Astrocyte (in vitro differentiated cells and primary cell): ENCODE results near the gene PPM1H. TPM values are rescaled to one million over a fixed set of nuclear protein-coding genes. Genes with fewer than 3 reads are reported as not detected.
A peak's percentile ranks its signal among the peaks of the same experiment; 100 is the strongest.

ENCODE experiments used
- DNase-seq: peaks from one replicate; pipeline ENCODE4 v3.0.0-alpha.2; 2010; ENCODE audit warnings: low read depth
- FAIRE-seq: peaks from 2 replicates; lab custom pipeline; 2011; peaks lifted over from hg19 to GRCh38; lab: Jason Lieb, UNC
- H2AFZ ChIP-seq: 2 replicates; pipeline ENCODE4 v1.6.0; 2012; ENCODE audit warnings: low read depth, low read length, inconsistent platforms
- H3K27ac ChIP-seq: 2 replicates; pipeline ENCODE4 v1.5.1; 2011; ENCODE audit warnings: low read depth, low read length, inconsistent platforms
- H3K27me3 ChIP-seq: 2 replicates; pipeline ENCODE4 v1.6.0; 2011; ENCODE audit warnings: low read length, inconsistent platforms; ENCODE audit not compliant: insufficient read depth
- H3K36me3 ChIP-seq: 2 replicates; pipeline ENCODE4 v1.5.1; 2011; ENCODE audit warnings: low read length, inconsistent platforms; ENCODE audit not compliant: insufficient read depth
- H3K4me1 ChIP-seq: 2 replicates; pipeline ENCODE4 v1.5.1; 2011; ENCODE audit warnings: low read length, inconsistent platforms; ENCODE audit not compliant: insufficient read depth
- H3K4me2 ChIP-seq: 2 replicates; pipeline ENCODE4 v1.6.0; 2012; ENCODE audit warnings: low read length, inconsistent platforms
- H3K4me3 ChIP-seq: 2 replicates; pipeline ENCODE4 v1.5.1; 2011; ENCODE audit warnings: low read depth, mild to moderate bottlenecking, low read length, inconsistent platforms; ENCODE audit not compliant: insufficient read depth
- H3K79me2 ChIP-seq: 2 replicates; pipeline ENCODE4 v1.6.0; 2012; ENCODE audit warnings: mild to moderate bottlenecking, low read length, inconsistent platforms; ENCODE audit not compliant: insufficient read depth
- H3K9ac ChIP-seq: 2 replicates; pipeline ENCODE4 v1.6.0; 2012; ENCODE audit warnings: mild to moderate bottlenecking, low read length, inconsistent platforms
- H3K9me3 ChIP-seq: 2 replicates; pipeline ENCODE4 v1.5.1; 2012; ENCODE audit warnings: low read depth, mild to moderate bottlenecking, low read length, inconsistent platforms; ENCODE audit not compliant: insufficient read depth
- H4K20me1 ChIP-seq: 2 replicates; pipeline ENCODE4 v1.6.0; 2012; ENCODE audit warnings: low read length, inconsistent platforms; ENCODE audit not compliant: insufficient read depth
- H3K27ac Mint-ChIP-seq: one replicate; pipeline ENCODE4 v1.8.0; 2021; ENCODE audit warnings: mild to moderate bottlenecking, mixed read lengths; ENCODE audit not compliant: unreplicated experiment
- H3K27me3 Mint-ChIP-seq: one replicate; pipeline ENCODE4 v1.8.0; 2021; ENCODE audit warnings: low read depth, mixed read lengths; ENCODE audit not compliant: unreplicated experiment
- H3K36me3 Mint-ChIP-seq: one replicate; pipeline ENCODE4 v1.8.0; 2021; ENCODE audit warnings: low read depth, mixed read lengths; ENCODE audit not compliant: unreplicated experiment
- H3K4me1 Mint-ChIP-seq: one replicate; pipeline ENCODE4 v1.8.0; 2021; ENCODE audit warnings: low read depth, mixed read lengths; ENCODE audit not compliant: unreplicated experiment
- H3K4me3 Mint-ChIP-seq: one replicate; pipeline ENCODE4 v1.8.0; 2021; ENCODE audit warnings: mild to moderate bottlenecking, moderate library complexity, mixed read lengths; ENCODE audit not compliant: unreplicated experiment
- H3K9me3 Mint-ChIP-seq: one replicate; pipeline ENCODE4 v1.8.0; 2021; ENCODE audit warnings: mild to moderate bottlenecking, mixed read lengths; ENCODE audit not compliant: unreplicated experiment
- EZH2 ChIP-seq: IDR thresholded peaks from 2 replicates; pipeline ENCODE4 v1.6.1; 2012; ENCODE audit warnings: mild to moderate bottlenecking, low read length, inconsistent platforms; ENCODE audit not compliant: insufficient read depth
- total RNA-seq: library from RNA; stranded (reverse); gene quantifications from 2 replicates; pipeline ENCODE4 v1.2.1, GENCODE V29; 2021
- TF ChIP-seq, protein P1 (sequence below): IDR thresholded peaks from 2 replicates; pipeline ENCODE4 v1.5.1; 2011; ENCODE audit warnings: low read depth, mild to moderate bottlenecking, inconsistent platforms, low read length, moderate library complexity; ENCODE audit not compliant: insufficient read depth

The PPM1H gene
- total RNA-seq, 1 donor from 2014 or later: 7.8 TPM

DNA sequence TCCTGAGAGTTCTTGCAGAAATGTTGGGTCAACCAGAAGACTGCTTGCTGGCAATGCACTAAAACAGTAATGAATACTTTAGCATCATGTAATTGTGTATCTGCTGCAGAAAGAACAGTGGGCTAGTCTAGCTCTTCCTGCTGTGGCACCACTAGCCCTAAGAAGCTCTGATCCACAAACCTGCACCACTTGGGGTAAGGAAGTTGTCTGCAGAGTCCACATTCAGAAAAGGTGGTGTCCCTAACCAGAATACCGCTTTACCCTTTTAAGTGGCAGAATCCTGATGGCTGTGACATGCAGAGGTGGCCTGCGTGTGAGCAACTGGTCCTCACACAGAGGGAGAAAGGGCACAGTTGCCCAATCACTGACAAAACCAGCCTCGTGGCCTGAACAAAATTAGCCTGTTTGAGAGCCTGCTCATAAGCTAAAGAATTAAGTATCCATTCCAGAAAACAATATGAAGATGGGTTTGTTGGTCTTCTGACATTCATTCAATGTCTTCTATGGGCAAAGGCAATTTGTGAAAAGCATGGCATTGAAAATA, 165.8 kb downstream of the PPM1H start:
- peaks cover 2% of the 10 kb centered on the region for H3K9me3 Mint-ChIP-seq
- Histone ChIP-seq H3K36me3 (no peaks in the 10 kb centered on the region), H3K9ac (no peak overlapping the region), H3K27me3 (no peaks in the 10 kb centered on the region), H2AFZ (no peak overlapping the region), H3K9me3 (no peaks in the 10 kb centered on the region), H3K4me1 (peaks cover 15% of the 10 kb centered on the region), H3K79me2 (no peaks in the 10 kb centered on the region), H4K20me1 (no peaks in the 10 kb centered on the region), H3K27ac (no peak overlapping the region), H3K4me3 (no peak overlapping the region), H3K4me2 (no peak overlapping the region)
- no peak overlapping the region for H3K4me3 Mint-ChIP-seq
- H3K4me1 Mint-ChIP-seq: peaks cover 13% of the 10 kb centered on the region
- H3K27ac Mint-ChIP-seq: peak overlapping the region; percentile 49
- no peak for TF ChIP-seq EZH2
- TF ChIP-seq, protein P1, sequence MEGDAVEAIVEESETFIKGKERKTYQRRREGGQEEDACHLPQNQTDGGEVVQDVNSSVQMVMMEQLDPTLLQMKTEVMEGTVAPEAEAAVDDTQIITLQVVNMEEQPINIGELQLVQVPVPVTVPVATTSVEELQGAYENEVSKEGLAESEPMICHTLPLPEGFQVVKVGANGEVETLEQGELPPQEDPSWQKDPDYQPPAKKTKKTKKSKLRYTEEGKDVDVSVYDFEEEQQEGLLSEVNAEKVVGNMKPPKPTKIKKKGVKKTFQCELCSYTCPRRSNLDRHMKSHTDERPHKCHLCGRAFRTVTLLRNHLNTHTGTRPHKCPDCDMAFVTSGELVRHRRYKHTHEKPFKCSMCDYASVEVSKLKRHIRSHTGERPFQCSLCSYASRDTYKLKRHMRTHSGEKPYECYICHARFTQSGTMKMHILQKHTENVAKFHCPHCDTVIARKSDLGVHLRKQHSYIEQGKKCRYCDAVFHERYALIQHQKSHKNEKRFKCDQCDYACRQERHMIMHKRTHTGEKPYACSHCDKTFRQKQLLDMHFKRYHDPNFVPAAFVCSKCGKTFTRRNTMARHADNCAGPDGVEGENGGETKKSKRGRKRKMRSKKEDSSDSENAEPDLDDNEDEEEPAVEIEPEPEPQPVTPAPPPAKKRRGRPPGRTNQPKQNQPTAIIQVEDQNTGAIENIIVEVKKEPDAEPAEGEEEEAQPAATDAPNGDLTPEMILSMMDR: no peak
- no peak for FAIRE-seq
- peaks cover 4% of the 10 kb centered on the region for H3K27me3 Mint-ChIP-seq
- DNase-seq: no peak
- no peaks in the 10 kb centered on the region for H3K36me3 Mint-ChIP-seq

DNA sequence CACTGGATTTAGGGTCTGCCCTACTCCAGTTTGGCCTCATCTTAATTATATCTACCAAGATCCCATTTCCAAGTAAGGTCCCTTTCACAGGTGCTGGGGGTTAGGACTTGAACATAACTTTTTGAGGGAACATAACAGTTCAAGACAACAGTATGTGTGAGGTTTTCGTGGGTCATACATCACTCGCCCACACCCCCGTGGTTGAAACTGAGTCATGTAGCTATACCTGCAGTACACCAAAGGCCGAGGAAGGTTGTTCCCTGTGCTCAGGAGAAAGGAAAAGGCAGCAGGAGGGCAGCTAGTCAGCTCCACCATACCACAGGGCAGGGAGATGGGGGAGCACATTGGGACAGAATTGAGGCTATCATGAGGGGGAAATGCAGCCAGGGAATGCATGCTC, 167.0 kb downstream of the PPM1H start:
- no peak overlapping the region for H3K27ac Mint-ChIP-seq
- H2AFZ ChIP-seq: no peak overlapping the region
- H3K79me2 ChIP-seq: no peaks in the 10 kb centered on the region
- no peak overlapping the region for H3K27ac ChIP-seq
- no peaks in the 10 kb centered on the region for H3K27me3 ChIP-seq
- H3K4me3 Mint-ChIP-seq: peak overlapping the region; percentile 52
- no peak overlapping the region for H3K4me3 ChIP-seq
- peaks cover 7% of the 10 kb centered on the region for H3K27me3 Mint-ChIP-seq
- no peak overlapping the region for H3K9ac ChIP-seq
- peaks cover 2% of the 10 kb centered on the region for H3K9me3 Mint-ChIP-seq
- TF ChIP-seq, protein P1: no peak
- TF ChIP-seq EZH2: no peak
- H3K36me3 Mint-ChIP-seq: peaks cover 2% of the 10 kb centered on the region
- peaks cover 15% of the 10 kb centered on the region for H3K4me1 ChIP-seq
- H3K9me3 ChIP-seq: no peaks in the 10 kb centered on the region
- DNase-seq (no peak), FAIRE-seq (no peak)
- H3K4me2 ChIP-seq: peak overlapping the region; percentile 45
- no peaks in the 10 kb centered on the region for H3K36me3 ChIP-seq
- H3K4me1 Mint-ChIP-seq: peaks cover 13% of the 10 kb centered on the region
- no peaks in the 10 kb centered on the region for H4K20me1 ChIP-seq

DNA sequence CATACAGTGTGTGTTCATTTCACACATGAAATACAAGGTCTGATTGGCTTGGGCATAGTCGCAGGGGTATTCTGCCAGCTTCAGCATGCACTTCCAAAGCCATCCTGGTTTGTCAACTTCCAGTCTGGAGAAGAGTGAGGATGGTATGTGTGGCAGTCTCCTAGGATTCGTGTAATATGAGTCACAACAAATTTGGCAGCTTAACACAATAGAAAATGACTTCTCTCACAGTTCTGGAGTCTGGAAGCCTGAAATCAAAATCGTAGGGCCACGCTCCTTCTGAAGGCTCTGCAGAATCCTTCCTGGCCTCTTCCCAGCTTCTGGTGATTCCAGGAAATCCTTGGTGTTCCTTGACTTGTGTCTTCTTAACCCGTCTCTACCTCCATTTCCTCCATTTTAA, 167.5 kb downstream of the PPM1H start:
- H4K20me1 ChIP-seq: no peaks in the 10 kb centered on the region
- peaks cover 13% of the 10 kb centered on the region for H3K4me1 ChIP-seq
- TF ChIP-seq, protein P1: no peak
- no peak for TF ChIP-seq EZH2
- FAIRE-seq: peak; percentile 81
- H3K9me3 ChIP-seq: no peaks in the 10 kb centered on the region
- peaks cover 2% of the 10 kb centered on the region for H3K36me3 Mint-ChIP-seq
- no peak overlapping the region for H3K4me3 Mint-ChIP-seq
- H3K4me1 Mint-ChIP-seq: peaks cover 11% of the 10 kb centered on the region
- no peak overlapping the region for H3K4me3 ChIP-seq
- no peak overlapping the region for H3K9ac ChIP-seq
- no peaks in the 10 kb centered on the region for H3K36me3 ChIP-seq
- no peaks in the 10 kb centered on the region for H3K27me3 ChIP-seq
- H3K9me3 Mint-ChIP-seq: peaks cover under 1% of the 10 kb centered on the region
- H3K4me2 ChIP-seq: peak overlapping the region; percentile 45
- no peak overlapping the region for H2AFZ ChIP-seq
- no peak overlapping the region for H3K27ac ChIP-seq
- peak; percentile 79 for DNase-seq
- H3K27me3 Mint-ChIP-seq: peaks cover 7% of the 10 kb centered on the region
- H3K27ac Mint-ChIP-seq: no peak overlapping the region
- H3K79me2 ChIP-seq: no peaks in the 10 kb centered on the region
